ENCODE data around the gene UBL5.

Gene UBL5

GRCh38 chr19:9856609-9857008, 28.9 kb downstream of the UBL5 start:
- DNase-seq (ENCODE audit: low spot score), result no peak

- no peak for DNase-seq (ENCODE audit: low spot score)
Measured at GRCh38 chr19:9857076-9857721, 29.5 kb downstream of the UBL5 start.

DNA sequence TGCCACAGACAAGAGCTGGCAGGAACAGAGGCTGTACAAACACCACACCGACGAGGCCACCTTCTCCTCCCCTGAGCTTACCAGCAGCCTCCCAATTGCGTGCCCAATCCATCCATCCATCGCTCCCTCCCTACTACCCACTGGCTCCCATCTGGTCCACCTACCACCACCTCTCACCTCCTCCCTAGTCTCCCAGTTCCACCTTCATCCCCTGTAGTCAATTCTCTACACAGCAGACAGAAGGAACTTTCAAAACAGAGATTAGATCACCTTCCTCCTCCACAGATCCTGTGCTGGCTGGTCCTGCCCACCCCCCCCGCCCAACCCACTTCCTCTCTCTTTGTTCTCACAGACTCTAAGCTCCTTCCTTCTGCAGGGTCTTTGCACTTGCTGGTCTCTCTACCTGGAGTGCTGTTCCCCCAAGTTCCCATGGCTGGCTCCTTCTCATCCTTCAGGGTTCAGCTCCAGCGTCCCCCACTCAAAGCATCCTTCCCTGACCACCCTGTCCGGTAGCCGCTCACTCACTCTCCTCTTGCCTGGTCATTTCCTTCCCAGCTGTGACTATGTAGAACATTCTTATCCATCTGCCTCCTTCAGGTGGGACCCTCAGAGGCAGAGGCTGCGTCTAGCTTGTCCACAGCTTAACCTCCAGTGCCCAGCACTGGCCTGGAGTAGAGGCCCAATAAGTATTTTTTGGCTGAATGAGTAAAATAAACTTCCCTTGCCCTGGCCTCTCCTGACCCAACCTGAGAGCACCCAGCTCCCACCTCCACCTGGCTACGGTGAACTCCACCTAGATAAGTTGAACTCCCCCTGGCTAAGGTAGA, 30.4 kb downstream of the UBL5 start:
- DNase-seq (ENCODE audit: low spot score), result no peak

DNA sequence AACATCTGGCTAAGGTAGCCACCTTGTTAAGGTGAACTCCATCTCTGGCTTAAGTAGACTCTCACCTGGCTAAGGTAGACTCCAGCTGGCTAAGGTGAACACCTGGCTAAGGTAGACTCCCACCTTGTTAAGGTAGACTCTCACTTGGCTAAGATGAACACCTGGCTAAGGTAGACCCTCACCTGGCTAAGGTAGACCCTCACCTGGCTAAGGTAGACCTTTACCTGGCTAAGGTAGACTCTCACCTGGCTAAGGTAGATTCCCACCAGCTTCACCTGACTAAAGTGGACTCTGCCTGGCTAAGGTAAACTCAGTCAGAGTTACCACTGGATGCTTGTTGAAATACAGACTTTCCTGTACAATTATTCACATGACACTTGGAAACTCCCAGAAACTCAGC, 31.0 kb downstream of the UBL5 start:
- DNase-seq (ENCODE audit: low spot score), result no peak

GRCh38 chr19:9860407-9860806, 32.7 kb downstream of the UBL5 start:
- no peak for DNase-seq (ENCODE audit: low spot score)

GRCh38 chr19:9861503-9861902, 33.8 kb downstream of the UBL5 start:
- DNase-seq (ENCODE audit: low spot score), result no peak

DNA sequence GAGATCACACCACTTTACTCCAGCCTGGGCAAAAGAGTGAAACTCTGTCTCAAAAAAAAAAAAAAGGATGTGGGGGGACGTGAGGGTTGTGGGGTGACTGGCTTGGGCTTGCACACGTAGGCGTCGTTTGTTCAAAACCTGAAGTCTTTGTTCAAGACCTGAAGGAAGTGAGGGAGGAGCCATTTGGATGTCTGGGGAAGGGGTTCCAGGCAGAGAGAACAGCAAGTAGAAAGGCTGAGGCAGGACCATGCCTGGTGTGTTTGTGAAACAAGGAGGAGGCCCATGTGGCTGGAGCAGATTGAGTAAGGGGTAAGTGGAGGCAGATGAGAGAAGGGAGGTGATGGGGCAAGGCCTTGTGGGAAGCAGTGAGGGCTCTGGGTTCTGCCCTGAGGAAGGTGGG, 35.2 kb downstream of the UBL5 start:
- no peak for DNase-seq (ENCODE audit: low spot score)

GRCh38 chr19:9863759-9864158, 36.0 kb downstream of the UBL5 start:
- no peak for DNase-seq (ENCODE audit: low spot score)

DNA sequence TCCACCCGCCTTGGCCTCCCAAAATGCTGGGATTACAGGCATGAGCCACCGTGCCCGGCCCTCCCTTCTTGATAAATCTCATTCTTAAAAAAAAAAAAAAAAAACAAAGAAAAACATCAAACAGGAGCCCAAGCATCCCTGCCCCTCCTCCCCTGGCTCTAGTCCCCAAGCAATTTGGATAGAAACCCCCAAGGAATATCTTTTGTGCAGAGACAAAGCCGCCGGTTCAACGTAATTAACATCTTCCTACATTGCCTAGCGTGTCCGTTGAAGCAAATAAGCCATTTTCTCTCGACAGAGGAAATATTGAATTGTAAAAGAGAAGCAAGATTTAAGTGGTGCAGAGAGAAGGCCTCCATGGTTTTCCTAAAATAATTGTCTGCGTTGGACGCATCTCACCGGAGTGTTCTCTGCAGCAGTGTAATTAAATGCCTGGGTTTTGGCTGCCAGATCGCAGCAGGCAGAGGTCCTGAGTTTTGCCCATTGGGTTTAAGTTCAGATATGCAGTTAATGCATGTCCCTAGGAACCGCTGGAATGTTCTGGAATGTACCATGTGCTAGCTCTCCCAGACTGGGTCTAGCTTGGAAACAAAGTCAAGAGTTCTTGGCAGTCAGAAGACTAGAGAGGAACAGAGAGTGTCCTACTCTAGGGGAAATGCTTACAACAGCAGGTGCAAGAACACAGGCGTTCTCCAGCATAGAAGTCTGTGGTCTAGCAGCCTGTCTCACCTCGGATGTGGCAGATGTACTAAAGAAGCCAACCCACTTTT, 38.2 kb downstream of the UBL5 start:
- no peak for DNase-seq (ENCODE audit: low spot score)

DNA sequence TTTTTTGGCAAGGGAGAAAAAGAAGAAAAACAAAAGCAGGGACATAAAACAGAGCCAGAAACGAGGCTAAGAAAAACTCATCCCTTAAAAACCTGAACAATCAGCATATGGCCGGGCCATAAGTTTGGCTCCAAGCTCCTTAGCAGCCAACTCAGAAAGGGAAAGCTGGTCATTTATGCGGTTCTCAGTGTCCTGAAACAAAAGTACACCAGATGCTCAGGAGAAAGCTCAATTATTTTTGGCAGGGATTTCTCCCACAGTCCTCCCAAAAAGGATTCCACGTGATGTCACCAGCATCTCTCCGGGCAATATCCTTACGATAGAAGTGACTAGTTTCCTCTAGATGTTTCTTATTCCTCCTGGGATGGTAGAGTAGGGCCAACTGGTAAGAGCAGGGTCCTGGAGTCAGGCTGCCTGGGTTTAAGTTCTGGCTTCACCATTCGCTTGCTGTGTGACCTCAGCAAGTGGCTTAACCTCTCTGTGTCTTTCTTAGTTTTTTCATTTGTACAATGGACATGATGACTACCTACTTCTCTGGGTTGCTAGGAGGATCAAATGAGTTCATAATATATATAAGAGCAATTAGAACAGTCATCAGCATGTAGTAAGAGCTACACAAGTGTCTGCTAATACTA, 41.4 kb downstream of the UBL5 start:
- no peak for DNase-seq (ENCODE audit: low spot score)

- DNase-seq (ENCODE audit: low spot score), result no peak
Measured at GRCh38 chr19:9871626-9872338, 44.1 kb downstream of the UBL5 start.

DNA sequence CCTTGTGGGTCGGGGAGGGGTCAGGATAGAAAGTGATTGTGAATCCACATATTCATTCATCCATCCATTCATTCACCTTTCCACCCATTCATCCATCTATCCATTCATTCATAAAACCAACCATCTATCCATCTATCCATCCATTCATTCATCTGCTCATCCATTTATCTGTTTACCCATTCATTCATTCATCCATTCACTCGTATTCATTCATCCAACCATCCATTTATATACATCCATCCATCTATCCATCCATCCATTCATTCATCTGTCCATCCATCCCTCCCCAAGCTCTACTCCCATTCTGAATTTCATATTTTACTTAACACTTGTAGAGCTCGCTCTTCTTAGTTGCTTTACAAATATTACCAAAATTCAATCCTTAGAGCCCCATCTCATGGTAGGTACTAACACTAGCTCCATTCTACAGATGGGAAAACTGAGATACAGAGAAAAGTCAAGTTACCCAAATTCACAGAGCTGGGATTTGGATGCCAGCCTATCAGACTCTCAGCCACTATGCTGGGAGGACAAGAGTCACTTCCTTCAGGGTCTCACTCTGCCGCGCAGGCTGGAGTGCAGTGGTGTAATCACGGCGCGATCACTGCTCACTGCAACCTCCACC, 45.0 kb downstream of the UBL5 start:
- no peak for DNase-seq (ENCODE audit: low spot score)

GRCh38 chr19:9875031-9875627, 47.4 kb downstream of the UBL5 start:
- no peak for DNase-seq (ENCODE audit: low spot score)

GRCh38 chr19:9875796-9876195, 48.1 kb downstream of the UBL5 start:
- DNase-seq (ENCODE audit: low spot score), result no peak

DNA sequence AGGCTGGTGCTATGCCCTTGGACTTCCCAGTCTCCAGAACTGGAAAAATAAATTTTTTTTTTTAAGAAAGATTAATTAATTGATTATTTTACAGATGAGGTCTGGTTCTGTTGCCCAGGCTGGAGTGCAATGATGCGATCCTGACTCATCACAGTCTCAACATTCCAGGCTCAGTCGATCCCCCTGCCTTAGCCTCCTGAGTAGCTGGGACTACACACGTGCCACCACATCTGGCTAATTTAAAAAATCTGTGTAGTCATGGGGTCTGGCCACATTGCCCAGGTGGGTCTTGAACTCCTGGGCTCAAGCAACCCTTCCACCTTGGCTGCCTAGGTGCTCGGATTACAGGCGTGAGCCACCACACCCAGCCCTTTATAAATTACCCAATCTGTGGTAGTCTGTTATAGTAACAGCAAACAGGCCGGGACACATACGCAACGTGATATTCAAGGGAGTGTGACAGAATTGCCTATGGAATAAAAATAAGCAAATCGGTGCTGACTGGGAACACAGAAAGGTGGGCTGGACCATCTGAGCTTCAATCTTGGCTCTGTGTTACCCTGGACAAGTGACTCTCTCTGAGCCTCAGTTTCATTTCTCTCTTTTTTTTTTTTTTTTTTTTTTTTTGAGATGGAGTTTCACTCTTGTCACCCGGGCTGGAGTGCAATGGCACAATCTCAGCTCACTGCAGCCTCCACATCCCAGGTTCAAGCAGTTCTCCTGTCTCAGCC, 50.2 kb downstream of the UBL5 start:
- no peak for DNase-seq (ENCODE audit: low spot score)

- DNase-seq (ENCODE audit: low spot score), result no peak
Measured at GRCh38 chr19:9878511-9879196, 50.9 kb downstream of the UBL5 start.

Measured in hematopoietic multipotent progenitor cell treated with erythropoietin and hydrocortisone succinate and interleukin-3 and kit ligand, for 15 days (in vitro differentiated cells).